ENCODE data around the gene BCL2L12. TPM values are rescaled to one million over a fixed set of nuclear protein-coding genes. Genes with fewer than 3 reads are reported as not detected.

Gene BCL2L12
- polyA plus RNA-seq, 1 of the 3 experiments (the other 2 are of a cell fraction): 27.9 TPM

DNA sequence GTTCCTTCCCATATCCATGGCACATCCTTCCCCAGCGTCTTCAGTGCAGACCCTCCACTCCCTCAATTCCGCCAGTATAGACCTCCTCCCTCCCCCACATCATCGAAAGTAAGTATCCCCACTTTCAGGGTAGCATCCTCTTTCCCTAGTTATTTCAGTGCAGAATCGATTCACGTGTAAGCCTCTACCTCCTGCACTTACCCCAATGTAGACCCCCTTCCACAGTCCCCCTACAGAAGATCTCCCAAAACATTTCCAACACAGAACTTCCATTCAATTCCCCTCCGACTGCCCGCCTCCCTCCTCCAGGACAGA is 740 bp upstream of the BCL2L12 start:
- Histone ChIP-seq H2AFZ (ENCODE audit: low read depth) (peak overlapping the region; percentile 93; the same call in 1 of the 2 replicates), H3K9ac (peak overlapping the region; percentile 90), H3F3A (replicated peaks; ENCODE audit: insufficient read depth) (peaks cover 25% of the 10 kb centered on the region), H3K9me3 (no peaks in the 10 kb centered on the region), H3K9me2 (no peaks in the 10 kb centered on the region), H4K20me1 (ENCODE audit: insufficient read depth) (no peaks in the 10 kb centered on the region), H3K27me3 (ENCODE audit: insufficient read depth) (no peaks in the 10 kb centered on the region), H3K4me2 (peak overlapping the region; percentile 97), H3K4me1 (ENCODE audit: control insufficient read depth in 1 of 2, insufficient read depth in 2 of 2, low read depth in 1 of 2, low read length in 1 of 2) (peaks cover 9 to 15% of the 10 kb centered on the region in 2 experiments; a peak in 3 of 4 replicates), H3K36me3 (replicated peaks in 1 of 2; ENCODE audit: control insufficient read depth in 1 of 2, insufficient read depth in 2 of 2, low read length in 1 of 2) (peaks cover 8 to 25% of the 10 kb centered on the region in 2 experiments), H3K4me3 (ENCODE audit: low read depth in 2 of 2, low read length in 1 of 2) (peak overlapping the region; percentile 73 to 97), H3K79me2 (ENCODE audit: insufficient read depth) (peaks cover 30% of the 10 kb centered on the region), H3K27ac (ENCODE audit: low read depth in 2 of 2, low read length in 1 of 2) (peak overlapping the region; percentile 76 to 96)
- WGBS (ENCODE audit: low lambda C conversion rate): 2% methylated on average over 7 of the region's 7 CpGs
- ChIA-PET POLR2A (interaction anchor here (0.5 to 2.2 kb wide), 7 partner anchors 9 to 72 kb away, joined by 3 to 15 read pairs (median 5); partner anchors contain the start of genes PRMT1 and RRAS), CTCF (interaction anchor here (0.8 to 9.4 kb wide), 5 partner anchors 11 to 23 kb away, joined by 3 to 78 read pairs (median 4); partner anchors contain the start of genes PRMT1 and SCAF1)
- DNase-seq: no peak
- TF ChIP-seq, protein P1, sequence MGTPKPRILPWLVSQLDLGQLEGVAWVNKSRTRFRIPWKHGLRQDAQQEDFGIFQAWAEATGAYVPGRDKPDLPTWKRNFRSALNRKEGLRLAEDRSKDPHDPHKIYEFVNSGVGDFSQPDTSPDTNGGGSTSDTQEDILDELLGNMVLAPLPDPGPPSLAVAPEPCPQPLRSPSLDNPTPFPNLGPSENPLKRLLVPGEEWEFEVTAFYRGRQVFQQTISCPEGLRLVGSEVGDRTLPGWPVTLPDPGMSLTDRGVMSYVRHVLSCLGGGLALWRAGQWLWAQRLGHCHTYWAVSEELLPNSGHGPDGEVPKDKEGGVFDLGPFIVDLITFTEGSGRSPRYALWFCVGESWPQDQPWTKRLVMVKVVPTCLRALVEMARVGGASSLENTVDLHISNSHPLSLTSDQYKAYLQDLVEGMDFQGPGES (IDR thresholded peaks at IDR 0.05; ENCODE audit: low read depth, low read length): no peak
- TF ChIP-seq GABPA (IDR thresholded peaks at IDR 0.05; ENCODE audit: low read depth) (no peak), FOXM1 (IDR thresholded peaks at IDR 0.05; ENCODE audit: low read depth) (no peak), EP300 (IDR thresholded peaks at IDR 0.05; ENCODE audit: borderline replicate concordance in 1 of 2, low read depth in 1 of 2, low read length in 1 of 2) (no peak), RFX5 (IDR thresholded peaks at IDR 0.05; ENCODE audit: low read length) (no peak), NRF1 (IDR thresholded peaks at IDR 0.05; ENCODE audit: low read depth, low read length) (no peak), RXRA (IDR thresholded peaks at IDR 0.05; ENCODE audit: borderline replicate concordance, low read depth) (no peak), CHD2 (IDR thresholded peaks at IDR 0.05; ENCODE audit: low read length, partially characterized antibody) (no peak), TEAD4 (IDR thresholded peaks at IDR 0.05; ENCODE audit: borderline replicate concordance, insufficient read depth) (no peak), TAF1 (IDR thresholded peaks at IDR 0.05; ENCODE audit: borderline replicate concordance, low read depth, low read length) (no peak)
- TF ChIP-seq, protein P2, sequence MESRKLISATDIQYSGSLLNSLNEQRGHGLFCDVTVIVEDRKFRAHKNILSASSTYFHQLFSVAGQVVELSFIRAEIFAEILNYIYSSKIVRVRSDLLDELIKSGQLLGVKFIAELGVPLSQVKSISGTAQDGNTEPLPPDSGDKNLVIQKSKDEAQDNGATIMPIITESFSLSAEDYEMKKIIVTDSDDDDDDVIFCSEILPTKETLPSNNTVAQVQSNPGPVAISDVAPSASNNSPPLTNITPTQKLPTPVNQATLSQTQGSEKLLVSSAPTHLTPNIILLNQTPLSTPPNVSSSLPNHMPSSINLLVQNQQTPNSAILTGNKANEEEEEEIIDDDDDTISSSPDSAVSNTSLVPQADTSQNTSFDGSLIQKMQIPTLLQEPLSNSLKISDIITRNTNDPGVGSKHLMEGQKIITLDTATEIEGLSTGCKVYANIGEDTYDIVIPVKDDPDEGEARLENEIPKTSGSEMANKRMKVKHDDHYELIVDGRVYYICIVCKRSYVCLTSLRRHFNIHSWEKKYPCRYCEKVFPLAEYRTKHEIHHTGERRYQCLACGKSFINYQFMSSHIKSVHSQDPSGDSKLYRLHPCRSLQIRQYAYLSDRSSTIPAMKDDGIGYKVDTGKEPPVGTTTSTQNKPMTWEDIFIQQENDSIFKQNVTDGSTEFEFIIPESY (IDR thresholded peaks at IDR 0.05; ENCODE audit: borderline replicate concordance, low read depth): no peak
- TF ChIP-seq, protein P3, sequence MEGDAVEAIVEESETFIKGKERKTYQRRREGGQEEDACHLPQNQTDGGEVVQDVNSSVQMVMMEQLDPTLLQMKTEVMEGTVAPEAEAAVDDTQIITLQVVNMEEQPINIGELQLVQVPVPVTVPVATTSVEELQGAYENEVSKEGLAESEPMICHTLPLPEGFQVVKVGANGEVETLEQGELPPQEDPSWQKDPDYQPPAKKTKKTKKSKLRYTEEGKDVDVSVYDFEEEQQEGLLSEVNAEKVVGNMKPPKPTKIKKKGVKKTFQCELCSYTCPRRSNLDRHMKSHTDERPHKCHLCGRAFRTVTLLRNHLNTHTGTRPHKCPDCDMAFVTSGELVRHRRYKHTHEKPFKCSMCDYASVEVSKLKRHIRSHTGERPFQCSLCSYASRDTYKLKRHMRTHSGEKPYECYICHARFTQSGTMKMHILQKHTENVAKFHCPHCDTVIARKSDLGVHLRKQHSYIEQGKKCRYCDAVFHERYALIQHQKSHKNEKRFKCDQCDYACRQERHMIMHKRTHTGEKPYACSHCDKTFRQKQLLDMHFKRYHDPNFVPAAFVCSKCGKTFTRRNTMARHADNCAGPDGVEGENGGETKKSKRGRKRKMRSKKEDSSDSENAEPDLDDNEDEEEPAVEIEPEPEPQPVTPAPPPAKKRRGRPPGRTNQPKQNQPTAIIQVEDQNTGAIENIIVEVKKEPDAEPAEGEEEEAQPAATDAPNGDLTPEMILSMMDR (IDR thresholded peaks at IDR 0.05): no peak
- TF ChIP-seq, protein P4, sequence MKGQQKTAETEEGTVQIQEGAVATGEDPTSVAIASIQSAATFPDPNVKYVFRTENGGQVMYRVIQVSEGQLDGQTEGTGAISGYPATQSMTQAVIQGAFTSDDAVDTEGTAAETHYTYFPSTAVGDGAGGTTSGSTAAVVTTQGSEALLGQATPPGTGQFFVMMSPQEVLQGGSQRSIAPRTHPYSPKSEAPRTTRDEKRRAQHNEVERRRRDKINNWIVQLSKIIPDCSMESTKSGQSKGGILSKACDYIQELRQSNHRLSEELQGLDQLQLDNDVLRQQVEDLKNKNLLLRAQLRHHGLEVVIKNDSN (IDR thresholded peaks at IDR 0.05; ENCODE audit: borderline replicate concordance, low read depth): no peak
